Measurements from ENCODE around the gene FLVCR2.

- TF ChIP-seq, protein P1, sequence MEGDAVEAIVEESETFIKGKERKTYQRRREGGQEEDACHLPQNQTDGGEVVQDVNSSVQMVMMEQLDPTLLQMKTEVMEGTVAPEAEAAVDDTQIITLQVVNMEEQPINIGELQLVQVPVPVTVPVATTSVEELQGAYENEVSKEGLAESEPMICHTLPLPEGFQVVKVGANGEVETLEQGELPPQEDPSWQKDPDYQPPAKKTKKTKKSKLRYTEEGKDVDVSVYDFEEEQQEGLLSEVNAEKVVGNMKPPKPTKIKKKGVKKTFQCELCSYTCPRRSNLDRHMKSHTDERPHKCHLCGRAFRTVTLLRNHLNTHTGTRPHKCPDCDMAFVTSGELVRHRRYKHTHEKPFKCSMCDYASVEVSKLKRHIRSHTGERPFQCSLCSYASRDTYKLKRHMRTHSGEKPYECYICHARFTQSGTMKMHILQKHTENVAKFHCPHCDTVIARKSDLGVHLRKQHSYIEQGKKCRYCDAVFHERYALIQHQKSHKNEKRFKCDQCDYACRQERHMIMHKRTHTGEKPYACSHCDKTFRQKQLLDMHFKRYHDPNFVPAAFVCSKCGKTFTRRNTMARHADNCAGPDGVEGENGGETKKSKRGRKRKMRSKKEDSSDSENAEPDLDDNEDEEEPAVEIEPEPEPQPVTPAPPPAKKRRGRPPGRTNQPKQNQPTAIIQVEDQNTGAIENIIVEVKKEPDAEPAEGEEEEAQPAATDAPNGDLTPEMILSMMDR (conservative IDR thresholded peaks at IDR 0.05) = no peak
- no peak for TF ChIP-seq EZH2 (IDR thresholded peaks at IDR 0.05; ENCODE audit: low read depth)
Observed at GRCh38 chr14:75615200-75615599, 36.8 kb downstream of the FLVCR2 start.

Measured in PC-9 (cell line).